ENCODE results near the gene CDC42EP1. TPM values are rescaled to one million over a fixed set of nuclear protein-coding genes. Genes with fewer than 3 reads are reported as not detected.

Gene CDC42EP1
- total RNA-seq, 2 donors from 2014 or later = 28.6 to 97.0 TPM

- H3K27ac ChIP-seq = no peak overlapping the region
- no peak for DNase-seq (ENCODE audit: low spot score)
- H3K4me1 ChIP-seq (replicated peaks) = peaks cover 5% of the 10 kb centered on the region
- H3K9me3 ChIP-seq = no peaks in the 10 kb centered on the region
- intact Hi-C loops (cut with DNase I) = no loop called here
- H3K4me3 ChIP-seq = no peak overlapping the region
- no peak for TF ChIP-seq POLR2AphosphoS5 (IDR thresholded peaks at IDR 0.05)
- TF ChIP-seq POLR2A (IDR thresholded peaks at IDR 0.05) = no peak
- TF ChIP-seq CTCF (IDR thresholded peaks at IDR 0.05) = no peak
- 86% methylated on average over 21 of the region's 27 CpGs for WGBS
- H3K36me3 ChIP-seq = peaks cover 0 to 2% of the 10 kb centered on the region in 2 donors
- H3K27me3 ChIP-seq (replicated peaks; ENCODE audit: insufficient read depth) = no peaks in the 10 kb centered on the region
Measured at GRCh38 chr22:37616201-37617083, 56.2 kb downstream of the CDC42EP1 start.

- peaks cover 0 to 2% of the 10 kb centered on the region in 2 donors for H3K36me3 ChIP-seq
- H3K4me3 ChIP-seq = no peak overlapping the region
- DNase-seq (ENCODE audit: low spot score) = no peak
- no peaks in the 10 kb centered on the region for H3K27me3 ChIP-seq (replicated peaks; ENCODE audit: insufficient read depth)
- H3K27ac ChIP-seq = no peak overlapping the region
- TF ChIP-seq POLR2A (IDR thresholded peaks at IDR 0.05) = no peak
- no peak for TF ChIP-seq POLR2AphosphoS5 (IDR thresholded peaks at IDR 0.05)
- intact Hi-C loops (cut with DNase I) = no loop called here
- peaks cover 5% of the 10 kb centered on the region for H3K4me1 ChIP-seq (replicated peaks)
- WGBS = 91% methylated on average over 1 of the region's 1 CpG
- no peaks in the 10 kb centered on the region for H3K9me3 ChIP-seq
Measured at GRCh38 chr22:37617431-37617830, 57.2 kb downstream of the CDC42EP1 start.

- Histone ChIP-seq H3K27me3 (replicated peaks; ENCODE audit: insufficient read depth) (no peaks in the 10 kb centered on the region), H3K4me3 (no peak overlapping the region), H3K9me3 (no peaks in the 10 kb centered on the region), H3K27ac (no peak overlapping the region), H3K36me3 (peaks cover 0 to 2% of the 10 kb centered on the region in 2 donors), H3K4me1 (replicated peaks) (peaks cover 5% of the 10 kb centered on the region)
- TF ChIP-seq POLR2AphosphoS5 (IDR thresholded peaks at IDR 0.05) (no peak), CTCF (IDR thresholded peaks at IDR 0.05) (no peak), POLR2A (IDR thresholded peaks at IDR 0.05) (no peak)
- intact Hi-C loops (cut with DNase I) = no loop called here
- WGBS = 91% methylated on average over 11 of the region's 14 CpGs
- no peak for DNase-seq (ENCODE audit: low spot score)
Measured at GRCh38 chr22:37618072-37618656, 57.9 kb downstream of the CDC42EP1 start.

GRCh38 chr22:37618674-37619073 is 58.4 kb downstream of the CDC42EP1 start:
- Histone ChIP-seq H3K27me3 (replicated peaks; ENCODE audit: insufficient read depth) (no peaks in the 10 kb centered on the region), H3K36me3 (peaks cover 0 to 2% of the 10 kb centered on the region in 2 donors), H3K4me1 (replicated peaks) (peaks cover 2% of the 10 kb centered on the region), H3K9me3 (no peaks in the 10 kb centered on the region), H3K27ac (no peak overlapping the region), H3K4me3 (no peak overlapping the region)
- TF ChIP-seq CTCF (IDR thresholded peaks at IDR 0.05) (no peak), POLR2A (IDR thresholded peaks at IDR 0.05) (no peak), POLR2AphosphoS5 (IDR thresholded peaks at IDR 0.05) (no peak)
- no peak for DNase-seq (ENCODE audit: low spot score)
- WGBS = 93% methylated on average over 6 of the region's 6 CpGs
- intact Hi-C loops (cut with DNase I) = no loop called here

Small RNAs within 50 kb of the gene (small RNA-seq; reads per million reads assigned to genes)
- gene RF00017 = 0 reads per million in 2 donors

Other genes with a start within 250 kb of the CDC42EP1 start
- gene ELFN2, start 133.0 kb upstream of the CDC42EP1 start, total RNA-seq = 1 to 10 TPM; 2.8 to 4.3 TPM
- gene MFNG, start 74.1 kb upstream of the CDC42EP1 start, total RNA-seq = 1 to 10 TPM; 4.4 to 7.3 TPM
- 10 to 100 TPM; 14.2 to 70.7 TPM for gene CARD10, start 41.1 kb upstream of the CDC42EP1 start, total RNA-seq
- not detected for gene LGALS2, start 19.6 kb downstream of the CDC42EP1 start, total RNA-seq
- gene GGA1, start 48.4 kb downstream of the CDC42EP1 start, total RNA-seq = 100 to 1,000 TPM in 1 of 2 donors, 10 to 100 TPM in 1; 43.9 to 146 TPM
- gene SH3BP1, start 79.2 kb downstream of the CDC42EP1 start, total RNA-seq = 10 to 100 TPM; 10.9 to 12.0 TPM
- gene PDXP, start 98.2 kb downstream of the CDC42EP1 start, total RNA-seq = 10 to 100 TPM; 12.9 to 87.8 TPM
- 1,000 to 10,000 TPM in 1 of 2 donors, 100 to 1,000 TPM in 1; 365 to 1,063 TPM for gene LGALS1, start 115.2 kb downstream of the CDC42EP1 start, total RNA-seq
- gene NOL12, start 125.9 kb downstream of the CDC42EP1 start, total RNA-seq = 10 to 100 TPM; 39.6 to 49.0 TPM
- gene TRIOBP, start 136.6 kb downstream of the CDC42EP1 start, total RNA-seq = 100 to 1,000 TPM; 114 to 115 TPM
- 10 to 100 TPM; 37.8 to 92.7 TPM for gene GCAT, start 247.5 kb downstream of the CDC42EP1 start, total RNA-seq